GM12801 (cell line): ENCODE measurements around the gene UROS.

Experiments
- CTCF ChIP-seq: IDR thresholded peaks from one replicate; pipeline ENCODE4 v1.5.1; 2011; ENCODE audit warnings: control low read depth; ENCODE audit not compliant: insufficient read length; ENCODE audit errors: extremely low read depth

Gene UROS

GRCh38 chr10:125779403-125780327, 43.4 kb downstream of the UROS start:
- no peak for TF ChIP-seq CTCF

- no peak for TF ChIP-seq CTCF
These were observed 44.5 kb downstream of the UROS start for GRCh38 chr10:125778556-125778955.

- no peak for TF ChIP-seq CTCF
These were observed 45.3 kb downstream of the UROS start for GRCh38 chr10:125777806-125778205.

- no peak for TF ChIP-seq CTCF
These were observed 47.5 kb downstream of the UROS start, which contains the start of gene MMP21 for GRCh38 chr10:125775491-125776106. Gene MMP21 (minus strand): TSS chr10:125775821. CDS start chr10:125775821, 0 bp downstream.

- no peak for TF ChIP-seq CTCF
These were observed 48.4 kb downstream of the UROS start for GRCh38 chr10:125774581-125775191.

- TF ChIP-seq CTCF, result no peak
These were observed 49.1 kb downstream of the UROS start for GRCh38 chr10:125773687-125774543.
